ENCODE measurements around the gene ACTR6.

Gene ACTR6

DNA sequence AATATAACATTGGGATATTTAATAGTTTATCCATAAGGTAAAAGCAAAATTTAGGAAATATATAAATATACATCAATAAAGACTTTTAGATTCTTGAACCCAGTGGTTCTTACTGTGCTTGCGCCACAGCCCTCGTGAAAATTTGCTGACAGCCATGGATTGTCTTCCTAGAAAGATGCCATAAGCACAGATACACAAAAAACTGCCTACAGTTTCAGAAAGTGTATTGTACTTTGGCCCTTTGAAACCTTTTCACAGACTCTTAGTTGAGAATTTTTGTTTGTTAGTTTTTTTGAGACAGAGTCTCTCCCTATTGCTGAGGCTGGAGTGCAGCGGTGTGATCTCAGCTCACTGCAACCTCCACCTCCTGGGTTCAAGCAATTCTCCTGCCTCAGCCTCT, 38.2 kb downstream of the ACTR6 start (continued):
- TF ChIP-seq, protein P1, sequence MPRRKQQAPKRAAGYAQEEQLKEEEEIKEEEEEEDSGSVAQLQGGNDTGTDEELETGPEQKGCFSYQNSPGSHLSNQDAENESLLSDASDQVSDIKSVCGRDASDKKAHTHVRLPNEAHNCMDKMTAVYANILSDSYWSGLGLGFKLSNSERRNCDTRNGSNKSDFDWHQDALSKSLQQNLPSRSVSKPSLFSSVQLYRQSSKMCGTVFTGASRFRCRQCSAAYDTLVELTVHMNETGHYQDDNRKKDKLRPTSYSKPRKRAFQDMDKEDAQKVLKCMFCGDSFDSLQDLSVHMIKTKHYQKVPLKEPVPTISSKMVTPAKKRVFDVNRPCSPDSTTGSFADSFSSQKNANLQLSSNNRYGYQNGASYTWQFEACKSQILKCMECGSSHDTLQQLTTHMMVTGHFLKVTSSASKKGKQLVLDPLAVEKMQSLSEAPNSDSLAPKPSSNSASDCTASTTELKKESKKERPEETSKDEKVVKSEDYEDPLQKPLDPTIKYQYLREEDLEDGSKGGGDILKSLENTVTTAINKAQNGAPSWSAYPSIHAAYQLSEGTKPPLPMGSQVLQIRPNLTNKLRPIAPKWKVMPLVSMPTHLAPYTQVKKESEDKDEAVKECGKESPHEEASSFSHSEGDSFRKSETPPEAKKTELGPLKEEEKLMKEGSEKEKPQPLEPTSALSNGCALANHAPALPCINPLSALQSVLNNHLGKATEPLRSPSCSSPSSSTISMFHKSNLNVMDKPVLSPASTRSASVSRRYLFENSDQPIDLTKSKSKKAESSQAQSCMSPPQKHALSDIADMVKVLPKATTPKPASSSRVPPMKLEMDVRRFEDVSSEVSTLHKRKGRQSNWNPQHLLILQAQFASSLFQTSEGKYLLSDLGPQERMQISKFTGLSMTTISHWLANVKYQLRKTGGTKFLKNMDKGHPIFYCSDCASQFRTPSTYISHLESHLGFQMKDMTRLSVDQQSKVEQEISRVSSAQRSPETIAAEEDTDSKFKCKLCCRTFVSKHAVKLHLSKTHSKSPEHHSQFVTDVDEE (CRISPR knock-in tag; IDR thresholded peaks at IDR 0.05) = no peak
- TF ChIP-seq ZFP30 (CRISPR knock-in tag; IDR thresholded peaks at IDR 0.05) = no peak

DNA sequence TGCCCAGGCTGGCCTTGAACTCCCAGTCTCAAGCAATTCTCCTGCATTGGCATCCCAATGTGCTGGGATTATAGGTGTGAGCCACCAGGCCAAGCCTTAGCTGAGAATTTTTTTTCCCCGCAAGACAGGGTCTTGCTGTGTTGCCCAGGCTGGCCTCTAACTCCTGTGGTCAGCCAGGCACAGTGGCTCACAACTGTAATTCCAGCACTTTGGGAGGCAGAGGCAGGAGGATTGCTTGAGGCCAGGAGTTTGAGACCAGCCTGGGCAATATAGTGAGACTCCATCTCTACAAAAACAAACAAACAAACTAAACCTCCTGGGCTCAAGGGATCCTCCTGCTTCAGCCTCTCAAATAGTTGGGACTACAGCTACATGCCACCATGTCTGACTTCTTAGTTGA, 39.0 kb downstream of the ACTR6 start:
- TF ChIP-seq ZNF8 (CRISPR knock-in tag; IDR thresholded peaks at IDR 0.05) = no peak
- no peak for TF ChIP-seq ZNF70 (CRISPR knock-in tag; IDR thresholded peaks at IDR 0.05)
- TF ChIP-seq TCF4 (CRISPR knock-in tag; IDR thresholded peaks at IDR 0.05; ENCODE audit: borderline replicate concordance) = no peak
- no peak for TF ChIP-seq ESRRG (CRISPR knock-in tag; IDR thresholded peaks at IDR 0.05)
- TF ChIP-seq PPARA (CRISPR knock-in tag; IDR thresholded peaks at IDR 0.05; ENCODE audit: borderline replicate concordance) = no peak
- TF ChIP-seq TOX (CRISPR knock-in tag; IDR thresholded peaks at IDR 0.05; ENCODE audit: borderline replicate concordance) = no peak
- TF ChIP-seq, protein P2, sequence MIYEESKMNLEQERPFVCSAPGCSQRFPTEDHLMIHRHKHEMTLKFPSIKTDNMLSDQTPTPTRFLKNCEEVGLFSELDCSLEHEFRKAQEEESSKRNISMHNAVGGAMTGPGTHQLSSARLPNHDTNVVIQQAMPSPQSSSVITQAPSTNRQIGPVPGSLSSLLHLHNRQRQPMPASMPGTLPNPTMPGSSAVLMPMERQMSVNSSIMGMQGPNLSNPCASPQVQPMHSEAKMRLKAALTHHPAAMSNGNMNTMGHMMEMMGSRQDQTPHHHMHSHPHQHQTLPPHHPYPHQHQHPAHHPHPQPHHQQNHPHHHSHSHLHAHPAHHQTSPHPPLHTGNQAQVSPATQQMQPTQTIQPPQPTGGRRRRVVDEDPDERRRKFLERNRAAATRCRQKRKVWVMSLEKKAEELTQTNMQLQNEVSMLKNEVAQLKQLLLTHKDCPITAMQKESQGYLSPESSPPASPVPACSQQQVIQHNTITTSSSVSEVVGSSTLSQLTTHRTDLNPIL (CRISPR knock-in tag; IDR thresholded peaks at IDR 0.05; ENCODE audit: low read depth) = no peak
- TF ChIP-seq SNAI2 (CRISPR knock-in tag; IDR thresholded peaks at IDR 0.05) = no peak
- TF ChIP-seq CSDC2 (CRISPR knock-in tag; IDR thresholded peaks at IDR 0.05) = no peak
- TF ChIP-seq BACH2 (CRISPR knock-in tag; IDR thresholded peaks at IDR 0.05; ENCODE audit: borderline replicate concordance) = no peak
- TF ChIP-seq ZFP3 (CRISPR knock-in tag; IDR thresholded peaks at IDR 0.05) = no peak
- TF ChIP-seq ZNF565 (CRISPR knock-in tag; conservative IDR thresholded peaks at IDR 0.05; ENCODE audit: low read depth) = no peak
- TF ChIP-seq OSR1 (CRISPR knock-in tag; IDR thresholded peaks at IDR 0.05) = no peak
- TF ChIP-seq ISL1 (CRISPR knock-in tag; IDR thresholded peaks at IDR 0.05) = no peak
- TF ChIP-seq RARB (CRISPR knock-in tag; IDR thresholded peaks at IDR 0.05) = no peak
- TF ChIP-seq, protein P3, sequence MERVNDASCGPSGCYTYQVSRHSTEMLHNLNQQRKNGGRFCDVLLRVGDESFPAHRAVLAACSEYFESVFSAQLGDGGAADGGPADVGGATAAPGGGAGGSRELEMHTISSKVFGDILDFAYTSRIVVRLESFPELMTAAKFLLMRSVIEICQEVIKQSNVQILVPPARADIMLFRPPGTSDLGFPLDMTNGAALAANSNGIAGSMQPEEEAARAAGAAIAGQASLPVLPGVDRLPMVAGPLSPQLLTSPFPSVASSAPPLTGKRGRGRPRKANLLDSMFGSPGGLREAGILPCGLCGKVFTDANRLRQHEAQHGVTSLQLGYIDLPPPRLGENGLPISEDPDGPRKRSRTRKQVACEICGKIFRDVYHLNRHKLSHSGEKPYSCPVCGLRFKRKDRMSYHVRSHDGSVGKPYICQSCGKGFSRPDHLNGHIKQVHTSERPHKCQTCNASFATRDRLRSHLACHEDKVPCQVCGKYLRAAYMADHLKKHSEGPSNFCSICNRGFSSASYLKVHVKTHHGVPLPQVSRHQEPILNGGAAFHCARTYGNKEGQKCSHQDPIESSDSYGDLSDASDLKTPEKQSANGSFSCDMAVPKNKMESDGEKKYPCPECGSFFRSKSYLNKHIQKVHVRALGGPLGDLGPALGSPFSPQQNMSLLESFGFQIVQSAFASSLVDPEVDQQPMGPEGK (CRISPR knock-in tag; IDR thresholded peaks at IDR 0.05; ENCODE audit: borderline replicate concordance) = no peak
- TF ChIP-seq, protein P4, sequence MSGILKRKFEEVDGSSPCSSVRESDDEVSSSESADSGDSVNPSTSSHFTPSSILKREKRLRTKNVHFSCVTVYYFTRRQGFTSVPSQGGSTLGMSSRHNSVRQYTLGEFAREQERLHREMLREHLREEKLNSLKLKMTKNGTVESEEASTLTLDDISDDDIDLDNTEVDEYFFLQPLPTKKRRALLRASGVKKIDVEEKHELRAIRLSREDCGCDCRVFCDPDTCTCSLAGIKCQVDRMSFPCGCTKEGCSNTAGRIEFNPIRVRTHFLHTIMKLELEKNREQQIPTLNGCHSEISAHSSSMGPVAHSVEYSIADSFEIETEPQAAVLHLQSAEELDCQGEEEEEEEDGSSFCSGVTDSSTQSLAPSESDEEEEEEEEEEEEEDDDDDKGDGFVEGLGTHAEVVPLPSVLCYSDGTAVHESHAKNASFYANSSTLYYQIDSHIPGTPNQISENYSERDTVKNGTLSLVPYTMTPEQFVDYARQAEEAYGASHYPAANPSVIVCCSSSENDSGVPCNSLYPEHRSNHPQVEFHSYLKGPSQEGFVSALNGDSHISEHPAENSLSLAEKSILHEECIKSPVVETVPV (CRISPR knock-in tag; IDR thresholded peaks at IDR 0.05) = no peak
- TF ChIP-seq ARNTL (CRISPR knock-in tag; IDR thresholded peaks at IDR 0.05; ENCODE audit: borderline replicate concordance, low read depth) = no peak
- no peak for ATAC-seq

DNA sequence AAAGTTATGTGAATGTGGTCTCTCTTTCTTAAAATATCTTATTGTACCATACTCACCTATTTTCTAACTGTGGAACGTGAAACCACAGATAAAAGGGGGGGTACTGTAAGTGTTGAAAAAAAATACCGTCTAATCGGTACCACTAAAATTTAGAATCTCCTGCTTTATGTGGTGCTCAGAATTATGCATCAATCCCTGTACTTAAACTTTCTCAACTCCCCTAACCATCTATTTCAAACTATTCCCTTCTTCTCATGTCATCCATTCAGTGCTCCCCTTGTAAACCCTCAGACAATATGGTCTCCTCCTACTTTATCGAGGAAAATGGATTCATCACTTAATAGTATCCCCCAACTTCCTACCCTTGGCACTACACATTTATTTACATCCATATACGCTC, 42.5 kb downstream of the ACTR6 start:
- TF ChIP-seq TOX (CRISPR knock-in tag; IDR thresholded peaks at IDR 0.05; ENCODE audit: borderline replicate concordance) (no peak), ESRRG (CRISPR knock-in tag; IDR thresholded peaks at IDR 0.05) (no peak), ZNF70 (CRISPR knock-in tag; IDR thresholded peaks at IDR 0.05) (no peak), BACH2 (CRISPR knock-in tag; IDR thresholded peaks at IDR 0.05; ENCODE audit: borderline replicate concordance) (no peak), ZNF565 (CRISPR knock-in tag; conservative IDR thresholded peaks at IDR 0.05; ENCODE audit: low read depth) (no peak), CSDC2 (CRISPR knock-in tag; IDR thresholded peaks at IDR 0.05) (no peak), ZFP3 (CRISPR knock-in tag; IDR thresholded peaks at IDR 0.05) (no peak), PPARA (CRISPR knock-in tag; IDR thresholded peaks at IDR 0.05; ENCODE audit: borderline replicate concordance) (no peak)
- TF ChIP-seq, protein P1 (CRISPR knock-in tag; IDR thresholded peaks at IDR 0.05) = no peak
- TF ChIP-seq, protein P5, sequence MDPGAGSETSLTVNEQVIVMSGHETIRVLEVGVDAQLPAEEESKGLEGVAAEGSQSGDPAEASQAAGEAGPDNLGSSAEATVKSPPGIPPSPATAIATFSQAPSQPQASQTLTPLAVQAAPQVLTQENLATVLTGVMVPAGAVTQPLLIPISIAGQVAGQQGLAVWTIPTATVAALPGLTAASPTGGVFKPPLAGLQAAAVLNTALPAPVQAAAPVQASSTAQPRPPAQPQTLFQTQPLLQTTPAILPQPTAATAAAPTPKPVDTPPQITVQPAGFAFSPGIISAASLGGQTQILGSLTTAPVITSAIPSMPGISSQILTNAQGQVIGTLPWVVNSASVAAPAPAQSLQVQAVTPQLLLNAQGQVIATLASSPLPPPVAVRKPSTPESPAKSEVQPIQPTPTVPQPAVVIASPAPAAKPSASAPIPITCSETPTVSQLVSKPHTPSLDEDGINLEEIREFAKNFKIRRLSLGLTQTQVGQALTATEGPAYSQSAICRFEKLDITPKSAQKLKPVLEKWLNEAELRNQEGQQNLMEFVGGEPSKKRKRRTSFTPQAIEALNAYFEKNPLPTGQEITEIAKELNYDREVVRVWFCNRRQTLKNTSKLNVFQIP (CRISPR knock-in tag; IDR thresholded peaks at IDR 0.05; ENCODE audit: borderline replicate concordance, low read depth) = no peak
- no peak for ATAC-seq
